ENCODE results near the gene EGLN1. TPM values are rescaled to one million over a fixed set of nuclear protein-coding genes. Genes with fewer than 3 reads are reported as not detected.

EGLN1 gene
- total RNA-seq, 2 donors from 2014 or later, result 40.6 to 42.7 TPM

DNA sequence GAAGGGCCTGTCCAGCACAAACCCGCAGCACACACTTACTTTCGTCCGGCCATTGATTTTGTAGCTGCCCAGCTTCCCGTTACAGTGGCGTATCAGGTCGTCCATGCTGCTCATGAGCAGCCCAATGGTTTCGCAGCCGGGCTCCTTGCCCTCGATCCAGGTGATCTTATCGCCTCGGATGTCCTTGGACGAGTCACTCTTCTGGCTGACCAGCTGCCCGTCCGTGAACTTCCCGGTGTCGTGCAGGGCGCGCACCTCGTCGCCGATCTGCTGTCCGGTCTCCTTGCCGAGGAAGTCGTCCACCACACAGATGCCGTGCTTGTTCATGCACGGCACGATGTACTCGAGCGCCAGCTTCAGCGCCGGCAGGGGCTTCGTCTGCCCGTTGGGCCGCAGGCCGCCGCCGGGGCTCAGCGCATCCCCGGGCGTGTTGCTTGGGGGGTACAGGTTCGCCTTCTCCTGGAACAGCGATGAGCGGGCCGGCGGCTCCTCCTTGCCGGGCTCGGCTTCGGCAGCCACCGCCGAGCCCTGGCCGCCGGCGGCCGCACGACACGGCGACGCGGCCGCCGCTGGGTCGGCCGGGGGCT is 1.0 kb downstream of the EGLN1 start:
- Histone ChIP-seq H3K27me3 (replicated peaks; ENCODE audit: insufficient read depth) (no peaks in the 10 kb centered on the region), H3K36me3 (no peaks in the 10 kb centered on the region), H3K9me3 (no peaks in the 10 kb centered on the region), H3K27ac (peak overlapping the region; percentile 95 to 96), H3K4me3 (peak overlapping the region; percentile 87), H3K4me1 (ENCODE audit: control insufficient read depth in 1 of 2, low read depth in 2 of 2) (peaks cover 28 to 46% of the 10 kb centered on the region in 2 donors)
- ATAC-seq (ENCODE audit: insufficient number of reproducible peaks, low FRiP score, low read depth) (peak; percentile 4), DNase-seq (ENCODE audit: low spot score) (no peak)
- no peak for TF ChIP-seq CTCF (IDR thresholded peaks at IDR 0.05)

DNA sequence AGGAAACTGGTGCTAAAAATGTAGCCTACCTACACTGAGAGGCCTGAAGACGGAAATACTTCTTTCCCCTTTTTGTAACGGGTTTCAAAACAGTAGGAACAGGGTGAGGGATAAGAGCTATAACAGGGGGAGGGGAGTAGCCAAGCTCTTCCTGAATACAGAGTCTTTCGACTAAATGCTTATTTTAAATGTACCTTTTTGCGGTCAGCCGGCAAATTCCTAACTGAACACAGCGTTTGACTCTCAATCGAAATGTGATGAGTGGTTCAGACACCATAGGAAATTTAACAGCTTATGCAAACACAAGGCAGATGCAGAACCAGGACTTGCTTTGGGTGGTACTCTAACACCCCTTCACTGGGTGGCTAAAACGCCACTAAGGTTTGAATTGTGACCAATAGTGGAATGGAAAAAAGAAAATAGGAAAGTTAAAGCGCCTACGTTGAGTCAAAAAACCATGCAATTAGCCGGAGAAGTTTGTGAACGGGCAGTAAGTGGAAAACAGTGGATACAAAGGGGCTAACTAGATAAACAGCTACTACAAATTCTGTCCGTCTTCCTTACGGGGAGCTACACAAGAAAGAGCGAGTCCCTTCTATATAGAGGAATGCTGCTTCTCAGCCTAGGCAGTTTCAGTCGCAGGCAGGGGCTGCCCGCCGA is 1.7 kb downstream of the EGLN1 start:
- Histone ChIP-seq H3K27ac (peak overlapping the region; percentile 95 to 96), H3K36me3 (no peaks in the 10 kb centered on the region), H3K4me3 (peak overlapping the region; percentile 87), H3K27me3 (replicated peaks; ENCODE audit: insufficient read depth) (no peaks in the 10 kb centered on the region), H3K4me1 (ENCODE audit: control insufficient read depth in 1 of 2, low read depth in 2 of 2) (peaks cover 30 to 52% of the 10 kb centered on the region in 2 donors), H3K9me3 (no peaks in the 10 kb centered on the region)
- DNase-seq (ENCODE audit: low spot score), result no peak
- no peak for ATAC-seq (ENCODE audit: insufficient number of reproducible peaks, low FRiP score, low read depth)
- no peak for TF ChIP-seq CTCF (IDR thresholded peaks at IDR 0.05)

- H3K27me3 ChIP-seq (replicated peaks; ENCODE audit: insufficient read depth), result no peaks in the 10 kb centered on the region
- peak overlapping the region; percentile 87 for H3K4me3 ChIP-seq
- DNase-seq (ENCODE audit: low spot score), result no peak
- no peaks in the 10 kb centered on the region for H3K9me3 ChIP-seq
- peaks cover 30 to 52% of the 10 kb centered on the region in 2 donors for H3K4me1 ChIP-seq (ENCODE audit: control insufficient read depth in 1 of 2, low read depth in 2 of 2)
- H3K36me3 ChIP-seq, result no peaks in the 10 kb centered on the region
- ATAC-seq (ENCODE audit: insufficient number of reproducible peaks, low FRiP score, low read depth), result no peak
- no peak for TF ChIP-seq CTCF (IDR thresholded peaks at IDR 0.05)
- H3K27ac ChIP-seq, result peak overlapping the region; percentile 95 to 96
Observed at GRCh38 chr1:231419738-231420298, 2.3 kb downstream of the EGLN1 start.

GRCh38 chr1:231419147-231419546 is 2.9 kb downstream of the EGLN1 start:
- H3K4me1 ChIP-seq (ENCODE audit: control insufficient read depth in 1 of 2, low read depth in 2 of 2), result peaks cover 30 to 58% of the 10 kb centered on the region in 2 donors
- peak overlapping the region in 1 of 2 donors; percentile 5 for H3K27ac ChIP-seq
- no peaks in the 10 kb centered on the region for H3K9me3 ChIP-seq
- no peak for TF ChIP-seq CTCF (IDR thresholded peaks at IDR 0.05)
- no peak for ATAC-seq (ENCODE audit: insufficient number of reproducible peaks, low FRiP score, low read depth)
- H3K36me3 ChIP-seq, result no peaks in the 10 kb centered on the region
- DNase-seq (ENCODE audit: low spot score), result no peak
- H3K27me3 ChIP-seq (replicated peaks; ENCODE audit: insufficient read depth), result no peaks in the 10 kb centered on the region
- H3K4me3 ChIP-seq, result peak overlapping the region; percentile 87

GRCh38 chr1:231418741-231419107 is 3.4 kb downstream of the EGLN1 start:
- ATAC-seq (ENCODE audit: insufficient number of reproducible peaks, low FRiP score, low read depth) (no peak), DNase-seq (ENCODE audit: low spot score) (no peak)
- peaks cover 30 to 62% of the 10 kb centered on the region in 2 donors for H3K4me1 ChIP-seq (ENCODE audit: control insufficient read depth in 1 of 2, low read depth in 2 of 2)
- H3K36me3 ChIP-seq, result no peaks in the 10 kb centered on the region
- H3K4me3 ChIP-seq, result peak overlapping the region; percentile 87
- no peak for TF ChIP-seq CTCF (IDR thresholded peaks at IDR 0.05)
- H3K27ac ChIP-seq, result peak overlapping the region in 1 of 2 donors; percentile 5
- H3K27me3 ChIP-seq (replicated peaks; ENCODE audit: insufficient read depth), result no peaks in the 10 kb centered on the region
- no peaks in the 10 kb centered on the region for H3K9me3 ChIP-seq

Data from thoracic aorta (tissue), 2 donors.